ENCODE results near the gene DHH.

DHH gene

DNA sequence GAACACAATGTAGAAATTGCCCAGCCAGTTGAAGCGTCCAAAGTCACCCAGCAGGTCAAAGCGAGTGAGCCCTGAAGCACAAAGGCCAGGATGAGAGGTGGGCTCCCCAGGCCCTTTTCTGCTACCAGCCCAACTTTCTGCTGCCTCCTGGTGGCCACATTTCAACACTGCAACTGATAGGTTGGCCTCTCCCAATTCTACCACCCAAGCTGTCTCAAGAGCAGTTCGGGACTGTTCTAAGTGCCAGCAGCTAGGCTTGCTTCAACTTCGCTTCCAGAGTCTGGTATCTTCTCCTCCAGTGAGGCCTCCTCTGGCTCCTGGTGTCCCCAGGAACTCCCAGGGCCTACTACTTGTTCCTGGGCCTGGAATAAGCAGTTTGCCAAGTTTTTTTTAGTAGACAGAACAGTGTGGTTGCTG is 3.4 kb upstream of the DHH start:
- TF ChIP-seq CTCF (IDR thresholded peaks at IDR 0.05; ENCODE audit: low read depth, low read length) = peak; percentile 89
- Histone ChIP-seq H3K4me1 (peaks cover 6% of the 10 kb centered on the region; the same call in 1 of the 2 replicates), H3K36me3 (peaks cover 21% of the 10 kb centered on the region), H3K27me3 (peaks cover 24% of the 10 kb centered on the region), H3K9me3 (no peaks in the 10 kb centered on the region), H3K4me3 (ENCODE audit: low read depth, low read length) (no peak overlapping the region)
- peak; percentile 72 for DNase-seq

DNA sequence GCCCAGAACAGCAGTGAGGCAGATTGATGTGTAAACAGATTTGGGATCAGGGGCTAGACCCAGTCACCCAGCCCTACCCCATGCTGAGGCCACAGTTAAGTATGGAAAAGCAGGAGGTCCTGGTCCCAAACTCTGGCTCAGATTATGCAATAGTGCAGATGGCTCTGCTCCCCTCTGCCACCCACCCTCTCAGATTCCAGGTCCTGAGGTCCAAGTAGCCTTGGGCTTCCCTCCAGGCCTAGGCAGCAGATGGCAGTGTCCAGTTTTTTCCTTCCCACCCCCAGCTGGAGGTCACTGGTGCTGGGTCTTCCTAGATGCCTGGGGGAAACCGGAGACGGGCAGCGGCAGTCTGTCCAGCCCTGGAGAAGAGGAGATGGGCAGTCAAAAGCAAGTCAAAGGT is 2.8 kb upstream of the DHH start:
- no peak for DNase-seq
- no peak for TF ChIP-seq CTCF (IDR thresholded peaks at IDR 0.05; ENCODE audit: low read depth, low read length)
- peaks cover 6% of the 10 kb centered on the region; the same call in 1 of the 2 replicates for H3K4me1 ChIP-seq
- no peaks in the 10 kb centered on the region for H3K9me3 ChIP-seq
- H3K4me3 ChIP-seq (ENCODE audit: low read depth, low read length) = no peak overlapping the region
- peaks cover 15% of the 10 kb centered on the region for H3K36me3 ChIP-seq
- peaks cover 30% of the 10 kb centered on the region for H3K27me3 ChIP-seq

- no peak for DNase-seq
- no peak overlapping the region for H3K4me3 ChIP-seq (ENCODE audit: low read depth, low read length)
- H3K36me3 ChIP-seq = peaks cover 5% of the 10 kb centered on the region; the same call in 1 of the 2 replicates
- no peaks in the 10 kb centered on the region for H3K9me3 ChIP-seq
- H3K27me3 ChIP-seq = peaks cover 54% of the 10 kb centered on the region
- TF ChIP-seq CTCF (IDR thresholded peaks at IDR 0.05; ENCODE audit: low read depth, low read length) = no peak
- H3K4me1 ChIP-seq = peaks cover 6% of the 10 kb centered on the region; the same call in 1 of the 2 replicates
Measured at GRCh38 chr12:49094975-49095365, 369 bp upstream of the DHH start.

DNA sequence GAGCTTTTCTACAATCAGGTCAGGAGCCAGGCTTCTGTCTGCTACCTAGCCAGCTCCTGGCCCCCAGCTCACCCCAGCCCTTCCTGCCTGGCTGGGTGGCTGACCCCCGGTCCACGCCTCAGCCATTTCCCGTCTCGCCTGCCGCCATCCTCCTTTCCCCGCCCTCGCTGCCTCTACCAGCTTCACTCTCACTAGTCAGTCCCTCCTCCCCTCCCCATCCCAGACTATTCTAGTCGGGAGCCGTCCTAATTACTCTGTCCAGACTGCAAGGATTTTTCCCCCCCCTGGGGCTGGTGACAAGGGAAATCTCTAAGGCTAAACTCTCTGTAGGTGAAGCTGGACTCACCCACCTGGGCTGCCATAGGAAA is 825 bp downstream of the DHH start:
- DNase-seq = no peak
- H3K27me3 ChIP-seq = peaks cover 66% of the 10 kb centered on the region

GRCh38 chr12:49092816-49093406 is 1.7 kb downstream of the DHH start:
- Histone ChIP-seq H3K4me1 (peaks cover 8% of the 10 kb centered on the region), H3K9me3 (no peaks in the 10 kb centered on the region), H3K4me3 (ENCODE audit: low read depth, low read length) (no peak overlapping the region), H3K36me3 (peaks cover 5% of the 10 kb centered on the region; the same call in 1 of the 2 replicates), H3K27me3 (peaks cover 66% of the 10 kb centered on the region)
- no peak for TF ChIP-seq CTCF (IDR thresholded peaks at IDR 0.05; ENCODE audit: low read depth, low read length)
- DNase-seq = no peak

More for the DNA sequence above, 825 bp downstream of the DHH start:
- Histone ChIP-seq H3K36me3 (peaks cover 5% of the 10 kb centered on the region; the same call in 1 of the 2 replicates), H3K4me3 (ENCODE audit: low read depth, low read length) (peak overlapping the region; percentile 35), H3K9me3 (no peaks in the 10 kb centered on the region), H3K4me1 (peaks cover 6% of the 10 kb centered on the region; the same call in 1 of the 2 replicates)
- TF ChIP-seq CTCF (IDR thresholded peaks at IDR 0.05; ENCODE audit: low read depth, low read length) = no peak

- Histone ChIP-seq H3K27me3 (peaks cover 66% of the 10 kb centered on the region), H3K4me1 (peaks cover 9% of the 10 kb centered on the region), H3K9me3 (no peaks in the 10 kb centered on the region), H3K4me3 (ENCODE audit: low read depth, low read length) (peak overlapping the region; percentile 43), H3K36me3 (no peaks in the 10 kb centered on the region; the same call in 1 of the 2 replicates)
- DNase-seq = peak; percentile 63
- peak; percentile 65 for TF ChIP-seq CTCF (IDR thresholded peaks at IDR 0.05; ENCODE audit: low read depth, low read length)
Measured at GRCh38 chr12:49092086-49092815, 2.4 kb downstream of the DHH start.
